Naive B cell (primary cell): ENCODE results near the gene KIF15. TPM values are rescaled to one million over a fixed set of nuclear protein-coding genes. Genes with fewer than 3 reads are reported as not detected.
A peak's percentile ranks its signal among the peaks of the same experiment; 100 is the strongest.
"Not testable (repeated sequence)": the region's sequence is repeated elsewhere in the genome, so short reads cannot be mapped to it uniquely, and the experiment has no call there.

ENCODE experiments used
- ATAC-seq, 2 donors: fragments of 150-1000 bp; cut with Tn5 transposase; 2 replicates each; pipeline ENCODE4 v1.10.0; 2021; ENCODE audit warnings: low read depth in 2 of 2, mild to moderate bottlenecking in 2 of 2, moderate library complexity in 2 of 2
- DNase-seq: peaks from one replicate; pipeline ENCODE4 v3.0.0; 2022
- H3K27ac Mint-ChIP-seq, 6 donors: one replicate each; pipeline ENCODE4 v1.8.0; 2020 to 2022; ENCODE audit warnings: mild to moderate bottlenecking in 6 of 6, mixed read lengths in 6 of 6, moderate library complexity in 5 of 6, inconsistent platforms in 2 of 6
- H3K27me3 Mint-ChIP-seq, 3 donors: one replicate each; pipeline ENCODE4 v1.8.0; 2021 to 2022; ENCODE audit warnings: mixed read lengths in 3 of 3, mild to moderate bottlenecking in 1 of 3
- H3K36me3 Mint-ChIP-seq, 2 donors: one replicate each; pipeline ENCODE4 v1.8.0; 2020 to 2022; ENCODE audit warnings: mixed read lengths in 2 of 2, inconsistent platforms in 1 of 2, mild to moderate bottlenecking in 1 of 2
- H3K4me1 Mint-ChIP-seq, 3 donors: one replicate each; pipeline ENCODE4 v1.8.0; 2020 to 2022; ENCODE audit warnings: mixed read lengths in 3 of 3, inconsistent platforms in 1 of 3, mild to moderate bottlenecking in 1 of 3, moderate library complexity in 1 of 3
- H3K4me3 Mint-ChIP-seq, 8 donors: one replicate each; pipeline ENCODE4 v1.8.0; 2020 to 2022; ENCODE audit warnings: mild to moderate bottlenecking in 8 of 8, mixed read lengths in 8 of 8, moderate library complexity in 8 of 8, inconsistent platforms in 2 of 8
- H3K9me3 Mint-ChIP-seq, 7 donors: one replicate each; pipeline ENCODE4 v1.8.0; 2020 to 2022; ENCODE audit warnings: mixed read lengths in 7 of 7, mild to moderate bottlenecking in 5 of 7, inconsistent platforms in 2 of 7, moderate library complexity in 1 of 7
- polyA plus RNA-seq, 6 donors: library from polyadenylated mRNA; unstranded; fragments of 300-500 nt; fragmentation: Illumina TruSeq; gene quantifications; one replicate each; pipeline ENCODE4 v1.2.3, GENCODE V29; 2021; ENCODE audit warnings: low read depth in 6 of 6

KIF15 gene
- polyA plus RNA-seq, 6 donors from 2014 or later: 0.12 to 0.42 (median 0.36) TPM; not detected in 1

DNA sequence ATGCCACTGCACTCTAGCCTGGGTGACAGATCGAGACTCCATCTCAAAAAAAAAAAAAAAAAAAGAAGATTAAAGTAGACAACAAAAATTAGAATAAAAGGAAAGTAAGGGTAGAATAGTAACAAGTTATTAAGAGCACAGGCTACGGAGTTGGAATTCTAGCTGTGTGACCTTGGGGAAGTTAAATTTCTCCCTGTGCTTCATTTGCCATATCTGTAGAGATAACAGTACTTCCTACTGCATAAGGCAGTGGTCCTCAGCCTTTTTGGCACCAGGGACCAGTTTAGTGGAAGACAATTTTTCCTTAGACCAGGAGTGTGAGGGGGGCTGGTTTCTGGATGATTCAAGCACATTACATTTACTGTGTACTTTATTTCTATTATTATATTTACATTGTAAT, 71.4 kb downstream of the KIF15 start:
- Mint-ChIP-seq H3K36me3 (peaks cover 6 to 18% of the 10 kb centered on the region in 2 donors), H3K27ac (peak overlapping the region in 2 of 6 donors; percentile 66 to 69), H3K4me3 (no peak overlapping the region), H3K4me1 (no peaks in the 10 kb centered on the region), H3K9me3 (peaks cover 6 to 23% (median 14%) of the 10 kb centered on the region in 7 donors), H3K27me3 (no peaks in the 10 kb centered on the region)
- ATAC-seq: no peak
- DNase-seq: no peak

DNA sequence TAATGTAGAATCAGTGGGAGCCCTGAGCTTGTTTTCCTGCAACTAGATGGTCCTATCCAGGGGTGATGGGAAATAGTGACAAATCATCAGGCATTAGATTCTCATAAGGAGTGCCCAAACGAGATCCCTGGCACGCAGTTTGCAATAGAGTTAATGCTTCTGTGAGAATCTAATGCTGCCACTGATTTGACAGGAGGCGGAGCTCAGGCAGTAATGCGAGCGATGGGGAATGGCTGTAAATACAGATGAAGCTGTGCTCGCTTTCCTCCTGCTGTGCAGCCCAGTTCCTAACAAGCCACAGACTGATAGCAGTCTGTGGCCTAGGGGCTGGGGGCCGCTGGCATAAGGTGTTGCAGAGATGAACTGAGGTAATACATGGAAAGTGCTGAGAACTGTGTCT, 71.8 kb downstream of the KIF15 start:
- Mint-ChIP-seq H3K4me1 (no peaks in the 10 kb centered on the region), H3K4me3 (no peak overlapping the region), H3K9me3 (peaks cover 6 to 23% (median 14%) of the 10 kb centered on the region in 7 donors), H3K36me3 (peaks cover 6 to 18% of the 10 kb centered on the region in 2 donors), H3K27ac (no peak overlapping the region), H3K27me3 (no peaks in the 10 kb centered on the region)
- DNase-seq: no peak
- ATAC-seq: no peak

DNA sequence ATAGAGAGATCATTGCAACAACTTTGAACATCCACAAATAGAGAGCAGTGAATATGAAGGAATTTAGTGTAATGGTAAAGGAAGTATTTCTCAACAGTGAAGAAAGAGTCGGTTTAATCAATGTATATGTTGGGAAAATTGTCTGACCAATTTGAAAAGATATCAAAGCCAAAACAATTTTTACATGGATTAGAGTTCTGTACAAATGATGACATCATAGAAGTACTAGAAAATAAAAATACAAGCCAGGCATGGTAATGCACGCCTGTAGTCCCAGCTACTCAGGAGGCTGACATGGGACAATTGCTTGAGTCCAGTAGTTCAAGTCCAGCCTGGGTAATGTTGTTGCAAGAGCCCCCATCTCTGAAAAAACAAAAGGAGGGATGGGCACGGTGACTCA, 74.1 kb downstream of the KIF15 start:
- Mint-ChIP-seq H3K4me3 (no peak overlapping the region), H3K9me3 (peaks cover 8 to 23% (median 14%) of the 10 kb centered on the region in 7 donors), H3K27ac (no peak overlapping the region), H3K4me1 (no peaks in the 10 kb centered on the region), H3K36me3 (peaks cover 10 to 18% of the 10 kb centered on the region in 2 donors), H3K27me3 (no peaks in the 10 kb centered on the region)
- ATAC-seq (no peak), DNase-seq (no peak)

DNA sequence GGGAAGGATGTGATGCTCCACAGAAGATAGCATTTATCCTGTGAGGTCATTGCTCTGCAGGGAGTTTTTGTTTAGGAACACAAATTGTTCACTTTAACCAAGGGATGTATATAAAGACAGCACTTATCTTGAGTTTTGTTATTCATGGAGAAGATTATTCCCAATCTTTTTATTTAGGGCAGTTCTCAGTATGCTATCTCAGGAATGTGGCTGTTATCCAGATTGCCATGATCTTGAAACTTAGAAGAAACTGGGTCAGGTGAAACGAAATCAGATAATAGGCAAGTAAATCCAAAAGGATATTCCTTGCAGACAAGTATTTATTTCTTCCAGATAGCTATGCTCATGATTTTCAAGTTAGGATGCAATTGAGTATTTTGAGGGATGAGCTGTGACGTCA, 80.8 kb downstream of the KIF15 start:
- Mint-ChIP-seq H3K27me3 (no peaks in the 10 kb centered on the region), H3K27ac (peak overlapping the region in 1 of 6 donors; percentile 9), H3K9me3 (peaks cover 0 to 5% (median 2%) of the 10 kb centered on the region in 7 donors), H3K4me3 (no peak overlapping the region), H3K36me3 (peaks cover 0 to 12% of the 10 kb centered on the region in 2 donors), H3K4me1 (no peaks in the 10 kb centered on the region)
- ATAC-seq: no peak
- DNase-seq: no peak

DNA sequence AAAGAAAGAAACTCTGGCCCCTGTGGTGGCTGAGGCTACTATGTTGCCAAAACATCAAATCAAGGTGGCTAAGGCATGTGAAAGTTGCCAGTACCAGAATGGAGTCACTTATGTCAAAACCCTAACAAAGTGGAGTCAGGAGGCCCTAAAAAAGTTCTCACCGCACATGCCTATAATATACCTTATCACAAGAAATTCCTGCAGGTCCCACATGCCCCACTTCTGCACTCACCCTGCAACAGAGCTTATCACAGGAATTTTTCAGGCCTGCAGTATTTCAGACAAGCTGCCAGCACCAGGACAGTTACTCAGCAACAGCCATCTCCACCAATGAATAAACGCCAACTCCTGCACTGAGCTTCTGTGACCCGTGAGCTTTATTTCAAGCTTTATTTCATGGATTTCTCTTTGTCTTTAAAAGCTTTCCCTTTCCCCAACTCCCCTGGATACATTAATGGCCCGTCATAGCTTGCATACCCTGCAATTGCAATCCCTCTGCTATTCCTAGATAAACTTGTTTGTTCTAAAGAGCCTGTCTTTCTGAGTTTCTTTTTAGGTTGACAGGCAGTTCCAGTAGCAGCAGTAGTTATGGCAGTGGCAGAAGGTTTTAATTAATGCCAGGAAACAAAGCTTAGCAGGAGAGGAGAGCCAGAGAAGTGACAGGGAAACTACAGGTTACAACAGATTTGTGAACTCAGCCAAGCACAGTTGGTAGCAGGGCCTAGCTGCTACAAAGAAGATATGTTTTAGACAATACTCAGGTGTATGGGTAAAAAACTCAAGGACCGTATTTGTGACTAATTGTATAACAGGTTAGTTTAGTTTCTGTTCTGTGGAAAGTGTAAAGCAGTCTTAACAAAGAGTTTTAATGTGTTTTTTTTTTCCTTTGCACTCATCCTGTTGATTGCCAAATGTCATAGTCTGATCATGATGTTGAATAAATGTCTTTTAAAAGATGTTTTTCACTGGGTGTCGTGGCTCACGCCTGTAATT, 84.2 kb downstream of the KIF15 start:
- Mint-ChIP-seq H3K4me1 (no peaks in the 10 kb centered on the region), H3K27me3 (no peaks in the 10 kb centered on the region), H3K36me3 (peaks cover 0 to 7% of the 10 kb centered on the region in 2 donors), H3K27ac (peak overlapping the region in 1 of 6 donors; percentile 6), H3K9me3 (no peaks in the 10 kb centered on the region), H3K4me3 (no peak overlapping the region)
- ATAC-seq (no peak), DNase-seq (no peak)

DNA sequence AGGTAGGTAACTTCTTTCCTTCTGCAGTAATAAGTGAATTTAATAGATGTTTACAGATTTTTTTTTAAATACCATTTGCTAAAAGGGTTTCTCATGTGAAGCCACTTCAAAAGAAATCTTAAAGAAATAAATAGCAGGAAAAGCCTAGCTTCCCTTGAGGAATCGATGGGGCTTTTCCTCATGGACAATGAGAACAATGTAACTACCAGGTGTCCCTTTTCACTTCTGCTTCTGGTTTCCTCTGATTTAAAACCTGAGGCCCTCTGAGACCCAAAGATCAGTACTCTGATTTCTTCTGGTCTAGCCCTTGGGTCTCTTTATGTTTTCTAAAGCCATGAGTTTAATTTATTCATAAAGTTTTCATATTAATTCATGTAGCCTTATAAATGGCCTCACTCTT, 87.0 kb downstream of the KIF15 start:
- Mint-ChIP-seq H3K36me3 (no peaks in the 10 kb centered on the region), H3K27me3 (no peaks in the 10 kb centered on the region), H3K27ac (no peak overlapping the region), H3K4me3 (no peak overlapping the region), H3K4me1 (no peaks in the 10 kb centered on the region), H3K9me3 (peaks cover 0 to 1% (median 0%) of the 10 kb centered on the region in 7 donors)
- ATAC-seq (no peak), DNase-seq (no peak)

DNA sequence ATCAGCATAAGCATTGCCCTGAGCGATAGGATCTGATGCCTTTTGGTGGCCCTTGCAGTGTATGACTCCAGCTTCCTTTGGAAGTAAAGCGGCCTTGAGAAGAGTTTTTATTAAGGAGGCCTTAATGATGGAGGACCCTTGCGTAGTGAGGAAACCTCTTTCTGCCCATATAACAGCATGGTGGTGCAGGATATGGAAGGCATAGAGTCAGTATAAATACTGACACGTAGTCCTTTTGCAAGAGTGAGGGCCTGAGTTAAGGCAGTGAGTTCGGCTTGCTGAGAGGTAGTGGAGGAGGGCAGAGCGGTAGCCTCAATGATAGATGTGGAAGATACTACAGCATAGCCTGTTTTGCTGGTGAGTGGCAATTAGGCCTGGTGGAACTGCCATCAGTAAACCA, 95.1 kb downstream of the KIF15 start:
- H3K4me3 Mint-ChIP-seq, H3K27ac Mint-ChIP-seq, H3K4me1 Mint-ChIP-seq, DNase-seq, H3K36me3 Mint-ChIP-seq, ATAC-seq, H3K27me3 Mint-ChIP-seq, H3K9me3 Mint-ChIP-seq: not testable (repeated sequence)

DNA sequence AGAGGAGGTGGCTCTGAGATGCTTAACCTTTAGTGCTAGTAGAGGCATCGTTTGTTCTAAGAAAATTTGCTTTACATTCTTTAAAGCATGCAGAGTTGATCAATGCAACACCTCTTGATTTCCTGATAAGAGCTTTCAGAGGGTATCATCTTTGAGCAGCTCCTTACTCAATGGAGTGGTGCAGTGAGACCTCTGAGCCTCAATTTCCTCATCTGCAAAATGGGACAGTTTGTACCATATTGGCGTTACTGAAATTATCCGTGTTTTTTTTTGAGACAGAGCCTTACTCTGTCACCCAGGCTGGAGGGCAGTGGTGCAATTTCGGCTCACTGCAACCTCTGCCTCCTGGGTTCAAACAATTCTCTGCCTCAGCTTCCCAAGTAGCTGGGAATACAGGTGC, 98.5 kb downstream of the KIF15 start:
- peak overlapping the region in 3 of 8 donors; percentile 4 to 90 (median 44) for H3K4me3 Mint-ChIP-seq
- DNase-seq: no peak
- no peaks in the 10 kb centered on the region for H3K36me3 Mint-ChIP-seq
- H3K27ac Mint-ChIP-seq: peak overlapping the region in 2 of 6 donors; percentile 7 to 86
- ATAC-seq: no peak
- H3K4me1 Mint-ChIP-seq: peaks cover 13 to 32% (median 18%) of the 10 kb centered on the region in 3 donors
- H3K27me3 Mint-ChIP-seq: no peaks in the 10 kb centered on the region
- no peaks in the 10 kb centered on the region for H3K9me3 Mint-ChIP-seq

DNA sequence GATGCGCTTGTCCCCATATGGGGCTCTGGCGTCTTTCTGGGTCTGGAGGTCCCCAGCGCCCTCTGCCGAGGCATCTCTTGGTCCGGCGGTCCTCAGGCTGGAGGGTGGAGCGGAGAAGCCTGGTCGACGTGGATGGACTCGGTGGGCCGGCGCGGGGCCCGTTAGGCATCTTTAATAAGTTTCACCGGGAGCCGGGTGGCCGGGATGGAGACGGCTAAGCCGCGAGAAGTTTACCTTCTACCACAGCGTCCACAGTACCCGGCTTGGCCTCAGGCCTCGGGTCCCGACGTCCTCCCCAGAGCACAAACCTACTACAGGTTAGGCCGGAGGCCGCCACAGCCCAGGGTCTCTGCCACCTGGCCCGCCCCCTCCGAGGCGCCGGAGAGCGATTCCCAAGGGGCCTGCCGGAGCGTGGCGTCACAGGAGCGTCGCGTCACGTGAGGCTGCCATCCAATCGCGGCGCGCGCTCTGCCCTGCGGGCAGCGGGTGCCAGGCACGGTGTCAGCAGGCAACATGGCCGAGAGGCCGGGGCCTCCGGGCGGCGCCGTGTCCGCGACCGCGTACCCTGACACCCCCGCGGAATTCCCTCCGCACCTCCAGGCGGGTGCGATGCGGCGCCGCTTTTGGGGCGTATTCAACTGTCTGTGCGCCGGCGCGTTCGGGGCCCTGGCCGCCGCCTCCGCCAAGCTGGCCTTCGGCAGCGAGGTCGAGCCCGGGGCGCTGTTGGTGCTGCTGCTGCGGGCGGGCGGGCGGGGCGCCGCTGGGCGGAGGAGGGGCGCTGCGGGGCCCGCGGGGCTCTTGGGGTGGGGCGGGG, 100.0 kb downstream of the KIF15 start, which contains the start of gene TMEM42:
Gene TMEM42, plus strand, starts transcription at position 501 of the 814 bp plus-strand sequence. Its CDS starts 13 bp downstream, at position 514.
- DNase-seq (peak; percentile 92), ATAC-seq (peak; percentile 90 to 93)
- H3K36me3 Mint-ChIP-seq: peaks cover 0 to 2% of the 10 kb centered on the region in 2 donors
- no peaks in the 10 kb centered on the region for H3K9me3 Mint-ChIP-seq
- peaks cover 17 to 34% (median 18%) of the 10 kb centered on the region in 3 donors for H3K4me1 Mint-ChIP-seq
- peak within 1 kb of the TSS; percentile 87 to 98 (median 96) for H3K27ac Mint-ChIP-seq
- peak within 1 kb of the TSS; percentile 86 to 94 (median 92) for H3K4me3 Mint-ChIP-seq
- H3K27me3 Mint-ChIP-seq: no peaks in the 10 kb centered on the region

DNA sequence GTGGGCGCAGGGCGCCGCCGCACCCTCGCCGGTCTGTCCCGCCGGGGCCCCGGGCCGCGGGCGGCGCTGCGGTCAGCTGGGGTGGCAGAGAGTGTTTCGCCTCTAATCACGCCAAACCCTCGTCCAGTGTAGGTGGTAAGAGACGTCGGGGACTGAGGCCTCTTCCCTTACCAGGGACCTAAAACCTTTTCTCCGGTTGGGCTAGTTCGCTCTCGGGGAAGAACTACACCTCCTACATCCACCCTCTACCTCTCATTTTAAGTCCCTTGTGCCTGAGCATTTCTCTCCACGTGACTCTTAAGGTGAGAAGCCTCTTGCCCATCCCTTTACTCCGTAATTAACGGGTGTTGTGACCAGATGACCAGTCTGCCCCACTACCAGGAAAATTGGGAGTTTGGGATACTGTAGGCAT, 100.6 kb downstream of the KIF15 start:
- H3K36me3 Mint-ChIP-seq: peaks cover 0 to 8% of the 10 kb centered on the region in 2 donors
- peak; percentile 16 to 23 for ATAC-seq
- H3K9me3 Mint-ChIP-seq: no peaks in the 10 kb centered on the region
- DNase-seq: no peak
- no peaks in the 10 kb centered on the region for H3K27me3 Mint-ChIP-seq
- H3K4me3 Mint-ChIP-seq: peak overlapping the region; percentile 82 to 93 (median 90)
- H3K4me1 Mint-ChIP-seq: peaks cover 23 to 34% (median 24%) of the 10 kb centered on the region in 3 donors
- H3K27ac Mint-ChIP-seq: peak overlapping the region; percentile 87 to 96 (median 94)

DNA sequence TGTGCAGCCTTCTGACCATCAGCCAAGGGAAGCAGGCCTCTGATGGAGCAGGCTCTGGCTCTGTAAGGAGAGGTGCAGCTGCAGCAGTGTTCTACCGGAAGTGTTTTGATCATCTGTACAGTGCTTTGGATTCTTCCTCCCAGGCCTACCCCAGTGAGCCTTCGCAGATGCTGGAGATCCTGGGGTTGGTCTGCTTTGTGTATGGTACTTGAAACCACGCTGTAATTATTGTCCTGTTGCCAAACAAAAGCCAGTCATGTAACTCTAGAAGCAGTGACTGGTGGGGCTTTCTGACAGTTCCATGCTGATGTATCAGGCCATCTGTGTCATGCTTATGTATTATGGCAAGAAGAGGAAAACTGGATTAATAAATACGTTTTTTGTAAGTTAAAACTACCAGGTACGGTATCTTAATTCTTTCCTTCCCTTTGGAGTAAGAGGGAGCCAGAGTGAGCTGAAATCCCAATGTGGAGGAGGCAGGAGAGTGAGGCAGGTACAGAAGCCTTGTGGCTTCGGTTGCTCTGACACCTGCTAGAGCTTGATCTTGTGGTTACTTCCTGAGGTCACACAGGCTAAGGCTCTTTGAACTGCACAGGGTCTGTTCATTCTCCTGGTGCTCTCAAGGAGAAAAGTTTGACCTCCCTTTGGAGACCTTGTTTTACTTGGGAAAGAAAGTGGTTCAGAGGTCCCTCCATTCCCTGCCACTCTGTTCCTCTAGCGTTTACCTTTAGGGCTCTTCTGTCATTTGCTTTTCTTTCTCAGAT, 103.9 kb downstream of the KIF15 start:
- H3K4me1 Mint-ChIP-seq: peaks cover 26 to 34% (median 27%) of the 10 kb centered on the region in 3 donors

DNA sequence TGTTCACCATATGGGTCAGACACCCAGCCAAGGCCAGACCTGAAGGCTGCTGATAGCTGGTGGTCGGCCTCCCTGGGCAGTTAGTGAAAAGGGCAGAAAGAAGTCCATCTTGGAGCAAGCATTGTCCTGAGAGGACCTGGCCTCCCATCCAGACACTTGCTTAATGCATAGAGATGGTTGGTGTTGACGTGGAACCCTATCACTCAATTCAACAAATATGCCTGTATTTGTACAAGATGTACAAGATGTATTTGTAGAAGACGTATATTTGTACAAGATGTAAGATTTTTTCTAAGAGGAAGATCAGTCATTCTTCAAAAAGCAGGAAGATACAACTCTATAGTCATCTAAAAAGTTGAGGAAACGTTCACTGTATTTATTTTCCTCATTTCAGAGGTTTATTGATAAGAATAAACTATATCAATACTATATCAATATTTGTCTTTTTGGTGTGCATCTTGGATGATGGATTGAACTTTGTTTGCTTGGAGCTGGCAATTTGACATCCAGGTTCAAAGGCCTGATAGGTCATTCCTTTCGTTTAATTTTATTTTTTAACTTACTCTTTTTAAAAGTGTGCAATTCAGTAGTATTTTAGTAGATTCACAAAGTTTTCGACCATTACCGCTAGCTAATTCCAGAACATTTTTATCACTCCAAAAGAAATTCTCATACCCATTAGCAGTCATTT, 106.0 kb downstream of the KIF15 start:
- H3K4me3 Mint-ChIP-seq: peak overlapping the region in 1 of 8 donors; percentile 2
- peaks cover 0 to 5% (median 0%) of the 10 kb centered on the region in 7 donors for H3K9me3 Mint-ChIP-seq
- peaks cover 0 to 11% of the 10 kb centered on the region in 2 donors for H3K36me3 Mint-ChIP-seq
- H3K27me3 Mint-ChIP-seq: no peaks in the 10 kb centered on the region
- H3K27ac Mint-ChIP-seq: no peak overlapping the region
- DNase-seq (no peak), ATAC-seq (no peak)
- H3K4me1 Mint-ChIP-seq: peaks cover 22 to 24% (median 23%) of the 10 kb centered on the region in 3 donors

More for the DNA sequence above, 103.9 kb downstream of the KIF15 start:
- peaks cover 0 to 11% of the 10 kb centered on the region in 2 donors for H3K36me3 Mint-ChIP-seq
- no peak for DNase-seq
- H3K9me3 Mint-ChIP-seq: peaks cover 0 to 5% (median 0%) of the 10 kb centered on the region in 7 donors
- H3K27ac Mint-ChIP-seq: peak overlapping the region in 3 of 6 donors; percentile 8 to 75 (median 71)
- peak overlapping the region in 1 of 8 donors; percentile 45 for H3K4me3 Mint-ChIP-seq
- ATAC-seq: no peak
- no peaks in the 10 kb centered on the region for H3K27me3 Mint-ChIP-seq
